Aorta (tissue), 5 donors: ENCODE data around the gene SLC25A51. TPM values are rescaled to one million over a fixed set of nuclear protein-coding genes. Genes with fewer than 3 reads are reported as not detected.

ENCODE experiments used
- ATAC-seq: fragments of 200-7000 bp; cut with Tn5 transposase; one replicate; pipeline ENCODE4 v1.9.1; 2022; ENCODE audit warnings: moderate library complexity; ENCODE audit not compliant: low FRiP score
- DNase-seq, 2 donors: peaks; one replicate each; pipeline ENCODE4 v3.0.0-alpha.2; 2020
- H3K27ac ChIP-seq, 2 donors: one replicate each; pipeline ENCODE4 v1.5.1; 2013; ENCODE audit warnings: low read length in 2 of 2, mild to moderate bottlenecking in 2 of 2, moderate library complexity in 2 of 2, control low read depth in 1 of 2, inconsistent platforms in 1 of 2, low read depth in 1 of 2
- H3K27me3 ChIP-seq, 2 donors: one replicate each; pipeline ENCODE4 v1.6.1; 2013; ENCODE audit warnings: control low read depth in 1 of 2, low read length in 1 of 2, mild to moderate bottlenecking in 1 of 2, moderate library complexity in 1 of 2; ENCODE audit not compliant: insufficient read depth in 2 of 2, control insufficient read depth in 1 of 2
- H3K36me3 ChIP-seq, 2 donors: one replicate each; pipeline ENCODE4 v1.6.1; 2013; ENCODE audit warnings: control low read depth in 1 of 2, low read length in 1 of 2, mild to moderate bottlenecking in 1 of 2; ENCODE audit not compliant: insufficient read depth in 2 of 2, control insufficient read depth in 1 of 2
- H3K4me1 ChIP-seq, 2 donors: one replicate each; pipeline ENCODE4 v1.6.1; 2013; ENCODE audit warnings: low read length in 2 of 2, control low read depth in 1 of 2, mild to moderate bottlenecking in 1 of 2, moderate library complexity in 1 of 2; ENCODE audit not compliant: insufficient read depth in 2 of 2, control insufficient read depth in 1 of 2
- H3K4me3 ChIP-seq, 2 donors: one replicate each; pipeline ENCODE4 v1.5.1; 2013; ENCODE audit warnings: low read length in 2 of 2, control low read depth in 1 of 2, mild to moderate bottlenecking in 1 of 2
- H3K9me3 ChIP-seq: one replicate; pipeline ENCODE4 v1.6.1; 2013; ENCODE audit warnings: mild to moderate bottlenecking, low read length; ENCODE audit not compliant: control insufficient read depth
- WGBS, 2 donors: extraction: QIAGEN DNeasy Blood & Tissue Kit; methylation state at CpG; one replicate each; pipeline ENCODE4 v1.1.7; 2013; 5-methylcytosine and 5-hydroxymethylcytosine counted together
- intact Hi-C, 2 donors: fragments of 100-400 bp; cut with DNase I; formaldehyde crosslinking; loops; one replicate each; pipeline versions ENCODE4 v1.14.2 to v1.15.0; 2022
- polyA plus RNA-seq, 2 donors: library from polyadenylated mRNA; stranded (reverse); fragments of 200-250 nt; gene quantifications; one replicate each; pipeline ENCODE4 v1.2.3, GENCODE V29; 2013
- total RNA-seq, 2 donors: library from RNA; stranded (reverse); fragmentation: NEBNext Ultra II Directional; extraction: Animal tissue kit (Norgen Biotek cat#: 25700); gene quantifications; one replicate each; pipeline ENCODE4 v1.2.1, GENCODE V29; 2021
- donor health status: healthy with polysubstance abuse.
- donor health status: Bipolar disorder and iron deficiency.
- donor health status: DM: no; HTN: no; CAD: no.
- donor health status: DM: no; HTN: no; CAD: no.
- donor health status: DM: yes; HTN: yes; CAD: no.

SLC25A51 gene
- total and polyA plus RNA-seq, 4 donors, result 4.8 to 24.3 (median 14.8) TPM

- Histone ChIP-seq H3K4me3 (no peak overlapping the region), H3K4me1 (no peaks in the 10 kb centered on the region), H3K9me3 (no peaks in the 10 kb centered on the region), H3K27ac (no peak overlapping the region), H3K27me3 (no peaks in the 10 kb centered on the region), H3K36me3 (no peaks in the 10 kb centered on the region)
- DNase-seq (peak in 1 of 2 donors; percentile 69), ATAC-seq (no peak)
- WGBS, 2 donors, result 90 to 91% methylated on average over 25 of the region's 25 CpGs
- intact Hi-C loops, result loop anchor here in 1 of 2 donors (5.0 kb wide), 1 partner anchor 143 kb away; the partner anchor contains the start of gene SHB
Observed at GRCh38 chr9:37923796-37924427, 20.0 kb upstream of the SLC25A51 start.

DNA sequence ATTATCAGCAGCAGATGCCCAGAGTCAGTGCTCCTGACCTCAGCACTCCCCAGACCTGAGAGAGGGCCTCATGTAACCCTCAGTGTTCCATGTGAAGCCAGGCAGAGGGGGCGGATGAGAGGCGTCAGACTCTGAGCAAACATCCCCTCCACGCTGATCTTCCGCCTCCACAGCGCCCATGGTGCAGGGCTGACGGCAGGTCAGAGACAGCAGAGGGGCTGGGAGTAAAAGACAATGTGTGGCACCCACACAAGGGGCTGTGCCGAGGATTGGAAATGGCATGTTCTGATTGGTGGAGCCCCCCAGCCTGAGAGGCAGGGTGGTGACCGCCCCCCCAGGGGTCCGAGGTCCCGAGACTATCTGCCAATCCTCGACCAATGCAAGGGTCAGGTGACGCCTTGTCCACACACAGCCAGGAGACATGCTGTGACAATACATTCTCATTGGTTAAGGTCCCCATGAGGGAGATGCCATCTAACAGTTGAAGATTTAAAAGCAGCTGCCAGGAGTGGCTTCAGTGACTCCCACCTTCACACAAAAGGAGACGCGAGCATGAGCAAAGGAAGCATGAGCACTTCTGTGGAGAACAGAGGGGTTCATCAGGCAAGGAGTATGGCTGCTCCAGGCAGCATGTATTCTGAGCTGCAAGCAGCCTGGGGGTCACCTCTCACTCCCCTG lies 19.3 kb upstream of the SLC25A51 start:
- peak in 1 of 2 donors; percentile 47 for DNase-seq
- no peak overlapping the region for H3K27ac ChIP-seq
- intact Hi-C loops, result loop anchor here in 1 of 2 donors (5.0 kb wide), 1 partner anchor 144 kb away; the partner anchor contains the start of gene SHB
- no peaks in the 10 kb centered on the region for H3K36me3 ChIP-seq
- H3K9me3 ChIP-seq, result no peaks in the 10 kb centered on the region
- no peak for ATAC-seq
- H3K27me3 ChIP-seq, result no peaks in the 10 kb centered on the region
- no peak overlapping the region for H3K4me3 ChIP-seq
- 87 to 90% methylated on average over 14 of the region's 14 CpGs for WGBS, 2 donors
- H3K4me1 ChIP-seq, result no peaks in the 10 kb centered on the region

DNA sequence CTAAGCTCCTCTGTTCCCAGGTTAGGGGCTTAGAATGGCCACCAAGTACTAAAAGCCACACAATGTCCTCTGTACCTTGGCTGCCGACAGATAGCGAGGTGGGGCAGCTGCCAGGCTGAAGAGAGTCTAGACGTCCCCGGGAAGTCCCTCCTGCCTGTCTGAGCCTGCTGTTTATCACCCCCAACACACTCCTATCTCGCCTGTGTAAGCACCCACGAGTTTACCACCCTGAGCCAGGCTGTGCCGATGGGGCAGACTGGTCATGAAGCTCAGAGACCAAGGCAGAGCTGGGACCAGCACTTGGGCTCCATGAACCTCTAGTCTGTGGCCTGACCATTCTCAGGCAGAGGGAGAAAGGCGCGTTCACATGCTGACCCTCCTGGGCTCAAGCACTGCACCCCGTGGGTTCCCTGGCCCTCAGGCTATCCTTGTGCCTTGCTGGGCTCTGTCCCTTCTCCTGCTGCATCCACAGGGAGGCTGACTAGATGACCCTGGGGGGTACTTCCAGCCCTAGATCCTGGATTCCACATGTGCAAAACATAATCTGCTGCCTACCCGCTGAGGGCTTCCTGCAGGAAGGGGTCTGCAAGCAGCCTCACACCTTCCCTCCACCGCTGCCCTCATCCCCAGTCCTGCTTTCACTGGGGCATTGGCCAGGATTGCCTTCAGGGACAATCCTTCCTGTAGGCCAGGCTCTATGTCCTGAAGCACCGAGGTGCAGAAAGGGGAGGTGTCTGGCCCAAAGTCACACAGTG lies 18.6 kb upstream of the SLC25A51 start:
- peak in 1 of 2 donors; percentile 42 for DNase-seq

GRCh38 chr9:37921546-37922300 lies 17.8 kb upstream of the SLC25A51 start:
- H3K27me3 ChIP-seq, result no peaks in the 10 kb centered on the region
- ATAC-seq (no peak), DNase-seq (peak in 1 of 2 donors; percentile 58)
- no peaks in the 10 kb centered on the region for H3K36me3 ChIP-seq
- no peak overlapping the region for H3K4me3 ChIP-seq
- H3K27ac ChIP-seq, result no peak overlapping the region
- H3K4me1 ChIP-seq, result no peaks in the 10 kb centered on the region
- H3K9me3 ChIP-seq, result no peaks in the 10 kb centered on the region
- intact Hi-C loops, result loop anchor here in 1 of 2 donors (5.0 kb wide), 1 partner anchor 146 kb away; the partner anchor contains the start of gene SHB
- 56% methylated on average over 15 of the region's 15 CpGs for WGBS, 2 donors

More for the DNA sequence above, 18.6 kb upstream of the SLC25A51 start:
- no peaks in the 10 kb centered on the region for H3K36me3 ChIP-seq
- H3K9me3 ChIP-seq, result no peaks in the 10 kb centered on the region
- H3K27me3 ChIP-seq, result no peaks in the 10 kb centered on the region
- WGBS, 2 donors, result 57 to 64% methylated on average over 13 of the region's 13 CpGs
- H3K27ac ChIP-seq, result no peak overlapping the region
- no peaks in the 10 kb centered on the region for H3K4me1 ChIP-seq
- H3K4me3 ChIP-seq, result no peak overlapping the region
- intact Hi-C loops, result loop anchor here in 1 of 2 donors (5.0 kb wide), 1 partner anchor 145 kb away; the partner anchor contains the start of gene SHB
- no peak for ATAC-seq

DNA sequence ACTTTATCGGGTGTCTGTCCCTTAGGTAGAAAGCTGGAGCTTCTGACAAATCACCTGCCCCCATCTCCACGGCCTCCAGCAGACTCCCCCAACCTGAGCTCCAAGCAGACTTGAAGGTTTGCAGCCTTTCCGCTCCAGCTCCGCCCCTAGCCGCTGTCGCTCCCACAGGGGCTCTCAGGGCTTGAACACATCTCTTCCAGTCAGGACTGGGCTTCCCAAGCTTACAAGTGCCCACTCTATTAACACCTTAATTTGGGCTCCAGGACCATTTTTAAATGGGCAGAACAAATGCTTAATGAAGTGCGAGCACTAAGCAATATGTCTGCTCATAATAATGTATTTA lies 17.2 kb upstream of the SLC25A51 start:
- Histone ChIP-seq H3K27me3 (no peaks in the 10 kb centered on the region), H3K9me3 (no peaks in the 10 kb centered on the region), H3K27ac (no peak overlapping the region), H3K36me3 (no peaks in the 10 kb centered on the region), H3K4me3 (no peak overlapping the region), H3K4me1 (no peaks in the 10 kb centered on the region)
- intact Hi-C loops, result loop anchor here in 1 of 2 donors (5.0 kb wide), 1 partner anchor 146 kb away; the partner anchor contains the start of gene SHB
- 87 to 90% methylated on average over 7 of the region's 7 CpGs for WGBS, 2 donors
- no peak for ATAC-seq
- DNase-seq, result no peak

DNA sequence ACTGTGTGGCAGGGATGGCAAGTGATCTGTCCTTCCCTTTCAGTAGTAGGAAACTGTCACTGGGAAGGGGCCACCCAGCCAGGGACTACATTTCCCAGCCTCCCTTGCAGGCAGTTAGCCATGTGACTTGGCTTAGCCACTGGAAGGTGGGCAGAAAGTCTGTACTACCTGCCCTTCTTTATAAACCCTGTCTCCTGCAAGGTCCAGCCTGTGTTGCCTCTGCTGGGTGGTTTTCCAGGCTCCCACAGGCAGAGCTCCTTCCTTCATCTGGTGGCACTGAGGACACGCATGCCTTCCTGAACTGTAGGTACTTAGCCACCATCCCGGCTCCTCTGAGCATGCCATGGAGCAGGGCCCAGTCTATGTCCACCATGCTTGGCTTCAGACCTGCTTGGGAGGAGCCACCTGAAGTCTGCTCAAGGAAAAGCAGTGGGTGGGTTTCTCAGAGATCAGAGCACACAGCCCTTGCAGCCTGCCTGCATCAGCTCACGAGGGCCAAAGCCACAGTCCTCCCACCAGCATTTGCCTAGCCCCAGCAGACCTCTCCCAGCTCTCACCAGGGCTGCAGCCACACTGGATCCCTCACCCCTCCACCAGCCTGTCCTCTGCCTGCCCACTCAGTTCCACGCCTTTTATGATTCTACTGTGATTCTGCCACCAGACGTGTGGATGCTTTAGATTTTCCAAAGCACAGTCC lies 16.7 kb upstream of the SLC25A51 start:
- Histone ChIP-seq H3K27me3 (no peaks in the 10 kb centered on the region), H3K9me3 (no peaks in the 10 kb centered on the region), H3K36me3 (no peaks in the 10 kb centered on the region), H3K4me1 (no peaks in the 10 kb centered on the region), H3K27ac (no peak overlapping the region), H3K4me3 (no peak overlapping the region)
- 73 to 81% methylated on average over 5 of the region's 5 CpGs for WGBS, 2 donors
- intact Hi-C loops, result loop anchor here in 1 of 2 donors (5.0 kb wide), 1 partner anchor 147 kb away; the partner anchor contains the start of gene SHB
- peak in 1 of 2 donors; percentile 63 for DNase-seq
- no peak for ATAC-seq

GRCh38 chr9:37919956-37920335 lies 16.0 kb upstream of the SLC25A51 start:
- H3K36me3 ChIP-seq, result no peaks in the 10 kb centered on the region
- ATAC-seq (no peak), DNase-seq (no peak)
- H3K4me1 ChIP-seq, result no peaks in the 10 kb centered on the region
- WGBS, 2 donors, result 91% methylated on average over 6 of the region's 6 CpGs
- intact Hi-C loops, result loop anchor here in 1 of 2 donors (5.0 to 10.0 kb wide), 3 partner anchors 95 to 167 kb away; partner anchors contain the start of gene SHB
- H3K27ac ChIP-seq, result no peak overlapping the region
- no peaks in the 10 kb centered on the region for H3K27me3 ChIP-seq
- no peaks in the 10 kb centered on the region for H3K9me3 ChIP-seq
- no peak overlapping the region for H3K4me3 ChIP-seq
